H9 (cell line): ENCODE measurements around the gene TBATA. TPM values are rescaled to one million over a fixed set of nuclear protein-coding genes. Genes with fewer than 3 reads are reported as not detected.

Experiments
- DNase-seq: peaks from one replicate; pipeline ENCODE4 v3.0.0-alpha.2; 2017
- H2AFZ ChIP-seq: one replicate; pipeline ENCODE4 v1.6.1; 2013; ENCODE audit warnings: mild to moderate bottlenecking, low read length, control low read depth, moderate library complexity
- H2AK5ac ChIP-seq: 2 replicates; pipeline ENCODE4 v1.6.1; 2013; ENCODE audit warnings: low read length, control low read depth, mixed read lengths; ENCODE audit not compliant: insufficient read length
- H2BK120ac ChIP-seq: one replicate; pipeline ENCODE4 v1.6.1; 2013; ENCODE audit warnings: low read depth, mild to moderate bottlenecking, low read length, control low read depth, inconsistent platforms; ENCODE audit not compliant: poor library complexity, severe bottlenecking
- H2BK12ac ChIP-seq: 2 replicates; pipeline ENCODE4 v1.6.1; 2013; ENCODE audit warnings: low read length, control low read depth, mixed read lengths, low read depth; ENCODE audit not compliant: insufficient read length
- H2BK15ac ChIP-seq: 2 replicates; pipeline ENCODE4 v1.6.1; 2013; ENCODE audit warnings: low read depth, low read length, control low read depth
- H2BK20ac ChIP-seq: one replicate; pipeline ENCODE4 v1.6.1; 2013; ENCODE audit warnings: low read depth, mild to moderate bottlenecking, low read length, control low read depth, inconsistent platforms; ENCODE audit not compliant: poor library complexity, severe bottlenecking
- H2BK5ac ChIP-seq: 2 replicates; pipeline ENCODE4 v1.6.1; 2013; ENCODE audit warnings: low read length, control low read depth, mixed read lengths; ENCODE audit not compliant: insufficient read length
- H3K14ac ChIP-seq: 2 replicates; pipeline ENCODE4 v1.6.1; 2013; ENCODE audit warnings: low read length, control low read depth; ENCODE audit not compliant: insufficient read depth
- H3K18ac ChIP-seq: 2 replicates; pipeline ENCODE4 v1.6.1; 2013; ENCODE audit warnings: low read depth, mild to moderate bottlenecking, mixed read lengths, low read length, control low read depth; ENCODE audit not compliant: insufficient read length
- H3K23ac ChIP-seq: 2 replicates; pipeline ENCODE4 v1.6.1; 2013; ENCODE audit warnings: low read length, control low read depth, mixed read lengths, low read depth; ENCODE audit not compliant: insufficient read length
- H3K23me2 ChIP-seq: 2 replicates; pipeline ENCODE4 v1.6.1; 2013; ENCODE audit warnings: low read depth, mild to moderate bottlenecking, mixed read lengths, low read length, control low read depth; ENCODE audit not compliant: insufficient read length, poor library complexity, severe bottlenecking
- H3K27ac ChIP-seq: 2 replicates; pipeline ENCODE4 v1.5.1; 2013; ENCODE audit warnings: low read length, control low read depth, mixed read lengths, low read depth; ENCODE audit not compliant: insufficient read length
- H3K27me3 ChIP-seq: 2 replicates; pipeline ENCODE4 v1.6.1; 2013; ENCODE audit warnings: low read length, control low read depth, inconsistent platforms; ENCODE audit not compliant: insufficient read depth
- H3K4ac ChIP-seq: 2 replicates; pipeline ENCODE4 v1.6.1; 2013; ENCODE audit warnings: low read depth, mild to moderate bottlenecking, control low read depth, inconsistent platforms, low read length, moderate library complexity
- H3K4me1 ChIP-seq: 2 replicates; pipeline ENCODE4 v1.6.1; 2013; ENCODE audit warnings: low read length, control low read depth, inconsistent platforms; ENCODE audit not compliant: insufficient read depth
- H3K4me2 ChIP-seq: 2 replicates; pipeline ENCODE4 v1.6.1; 2013; ENCODE audit warnings: low read length, control low read depth, mixed read lengths; ENCODE audit not compliant: insufficient read length, insufficient read depth
- H3K56ac ChIP-seq: 2 replicates; pipeline ENCODE4 v1.6.1; 2013; ENCODE audit warnings: low read depth, mild to moderate bottlenecking, mixed read lengths, low read length, control low read depth; ENCODE audit not compliant: insufficient read length
- H3K79me1 ChIP-seq: 2 replicates; pipeline ENCODE4 v1.6.1; 2013; ENCODE audit warnings: low read depth, mild to moderate bottlenecking, moderate library complexity, low read length, control low read depth, inconsistent platforms; ENCODE audit not compliant: insufficient read depth, poor library complexity, severe bottlenecking
- H3K79me2 ChIP-seq: 2 replicates; pipeline ENCODE4 v1.6.1; 2013; ENCODE audit warnings: low read length, control low read depth, inconsistent platforms; ENCODE audit not compliant: insufficient read depth
- H3K9ac ChIP-seq: 2 replicates; pipeline ENCODE4 v1.6.1; 2013; ENCODE audit warnings: low read length, control low read depth, mixed read lengths; ENCODE audit not compliant: insufficient read length; ENCODE audit errors: extremely low read depth
- H3K9me3 ChIP-seq: one replicate; pipeline ENCODE4 v1.6.1; 2013; ENCODE audit warnings: low read depth, low read length, inconsistent platforms; ENCODE audit not compliant: control insufficient read depth
- H3T11ph ChIP-seq: one replicate; pipeline ENCODE4 v1.6.1; 2013; ENCODE audit warnings: mild to moderate bottlenecking, low read length, control low read depth, inconsistent platforms
- H4K20me1 ChIP-seq: one replicate; pipeline ENCODE4 v1.6.1; 2013; ENCODE audit not compliant: control insufficient read depth, insufficient read length, insufficient read depth
- H4K5ac ChIP-seq: 2 replicates; pipeline ENCODE4 v1.6.1; 2013; ENCODE audit warnings: low read depth, mild to moderate bottlenecking, mixed read lengths, low read length, control low read depth; ENCODE audit not compliant: insufficient read length
- H4K8ac ChIP-seq: replicated peaks from 2 replicates; pipeline ENCODE4 v1.6.1; 2013; ENCODE audit warnings: low read length, control low read depth, mixed read lengths, low read depth; ENCODE audit not compliant: insufficient read length
- H4K91ac ChIP-seq: 2 replicates; pipeline ENCODE4 v1.6.1; 2013; ENCODE audit warnings: low read depth, mild to moderate bottlenecking, moderate library complexity, mixed read lengths, low read length, control low read depth; ENCODE audit not compliant: insufficient read length
- H3K27ac Mint-ChIP-seq, 3 experiments: 2 replicates in 2 of 3; 3 replicates in 1 of 3; pipeline ENCODE4 v1.8.0; 2020 to 2021; ENCODE audit warnings: mixed read lengths in 3 of 3, mild to moderate bottlenecking in 1 of 3, moderate library complexity in 1 of 3
- H3K27me3 Mint-ChIP-seq: 2 replicates; pipeline ENCODE4 v1.8.0; 2021; ENCODE audit warnings: low read depth, mild to moderate bottlenecking, moderate library complexity, mixed read lengths
- H3K36me3 Mint-ChIP-seq, 3 experiments: 2 replicates in 2 of 3; 3 replicates in 1 of 3; pipeline ENCODE4 v1.8.0; 2020 to 2021; ENCODE audit warnings: low read depth in 3 of 3, mixed read lengths in 3 of 3; ENCODE audit not compliant: insufficient read depth in 1 of 3
- H3K4me1 Mint-ChIP-seq, 2 experiments: 2 replicates each; pipeline ENCODE4 v1.8.0; 2020; ENCODE audit warnings: mixed read lengths in 2 of 2
- H3K4me3 Mint-ChIP-seq, 2 experiments: 2 replicates in 1 of 2; 3 replicates in 1 of 2; pipeline ENCODE4 v1.8.0; 2020 to 2021; ENCODE audit warnings: mild to moderate bottlenecking in 2 of 2, mixed read lengths in 2 of 2, moderate library complexity in 1 of 2
- H3K9me3 Mint-ChIP-seq, 2 experiments: 2 replicates in 1 of 2; 3 replicates in 1 of 2; pipeline ENCODE4 v1.8.0; 2020; ENCODE audit warnings: mild to moderate bottlenecking in 2 of 2, mixed read lengths in 2 of 2, moderate library complexity in 1 of 2
- CTCF ChIP-seq: fragments of 200-600 bp; sonication (generic); conservative IDR thresholded peaks from 3 replicates; pipeline ENCODE4 v1.8.0; 2021; ENCODE audit warnings: antibody characterized with exemption, mild to moderate bottlenecking
- WGBS: extraction: QIAGEN DNeasy Blood & Tissue Kit; methylation state at CpG from one replicate; pipeline ENCODE4 v1.1.7; 2013; ENCODE audit warnings: missing lambda C conversion rate, low lambda C conversion rate, mixed read lengths; ENCODE audit not compliant: insufficient read length; ENCODE audit errors: extremely low coverage; 5-methylcytosine and 5-hydroxymethylcytosine counted together
- total RNA-seq: library from RNA; stranded (reverse); gene quantifications from 2 replicates; pipeline ENCODE4 v1.2.1, GENCODE V29; 2021

Gene TBATA
- total RNA-seq, 1 experiment from 2014 or later, result not detected

DNA sequence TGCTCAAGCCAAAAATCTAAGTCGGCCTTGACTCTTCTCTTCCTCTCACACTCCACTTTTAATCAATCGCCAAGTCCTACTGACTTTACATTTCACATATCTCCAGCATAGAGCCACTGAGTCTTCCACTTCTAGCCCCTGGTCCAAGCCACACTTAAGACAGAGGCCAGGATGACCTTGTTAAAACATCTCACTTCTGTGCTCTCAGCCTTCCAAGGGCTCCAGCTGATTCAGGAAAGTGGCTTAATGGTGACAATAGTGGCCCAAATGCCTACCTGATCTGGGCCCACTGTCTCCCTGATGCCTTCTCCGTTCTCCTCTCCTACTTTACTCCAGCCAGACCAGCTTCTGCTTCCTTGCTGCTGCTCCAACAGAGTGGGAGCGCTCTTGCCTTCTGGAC is 4.4 kb downstream of the TBATA start:
- H4K5ac ChIP-seq, result no peak overlapping the region
- H3K9ac ChIP-seq, result no peak overlapping the region
- no peak overlapping the region for H2BK5ac ChIP-seq
- no peak overlapping the region for H3T11ph ChIP-seq
- no peaks in the 10 kb centered on the region for H3K23me2 ChIP-seq
- Mint-ChIP-seq H3K9me3 (no peaks in the 10 kb centered on the region), H3K4me1 (peaks cover 5 to 11% of the 10 kb centered on the region in 2 experiments; a peak in 3 of 4 replicates), H3K27me3 (no peaks in the 10 kb centered on the region), H3K36me3 (no peaks in the 10 kb centered on the region), H3K4me3 (no peak overlapping the region), H3K27ac (no peak overlapping the region)
- no peaks in the 10 kb centered on the region for H3K4me1 ChIP-seq
- no peaks in the 10 kb centered on the region for H3K27me3 ChIP-seq
- peaks cover 2% of the 10 kb centered on the region for H4K20me1 ChIP-seq
- H2BK15ac ChIP-seq, result no peak overlapping the region
- H2AK5ac ChIP-seq, result no peak overlapping the region
- H3K27ac ChIP-seq, result no peak overlapping the region
- TF ChIP-seq CTCF, result no peak
- no peaks in the 10 kb centered on the region for H3K79me2 ChIP-seq
- no peak overlapping the region for H3K23ac ChIP-seq
- H3K56ac ChIP-seq, result no peak overlapping the region
- H4K91ac ChIP-seq, result no peak overlapping the region
- no peak overlapping the region for H2BK120ac ChIP-seq
- no peak for DNase-seq
- no peak overlapping the region for H2BK20ac ChIP-seq
- H3K79me1 ChIP-seq, result no peaks in the 10 kb centered on the region
- no peak overlapping the region for H3K4ac ChIP-seq
- H2AFZ ChIP-seq, result no peak overlapping the region
- H3K18ac ChIP-seq, result no peak overlapping the region
- no CpG with 5 or more reads among the region's 4 CpGs for WGBS
- no peak overlapping the region for H4K8ac ChIP-seq
- H3K9me3 ChIP-seq, result no peaks in the 10 kb centered on the region
- H2BK12ac ChIP-seq, result no peak overlapping the region
- no peak overlapping the region for H3K14ac ChIP-seq
- no peak overlapping the region for H3K4me2 ChIP-seq
